ENCODE measurements around the gene WNT5A.

DNA sequence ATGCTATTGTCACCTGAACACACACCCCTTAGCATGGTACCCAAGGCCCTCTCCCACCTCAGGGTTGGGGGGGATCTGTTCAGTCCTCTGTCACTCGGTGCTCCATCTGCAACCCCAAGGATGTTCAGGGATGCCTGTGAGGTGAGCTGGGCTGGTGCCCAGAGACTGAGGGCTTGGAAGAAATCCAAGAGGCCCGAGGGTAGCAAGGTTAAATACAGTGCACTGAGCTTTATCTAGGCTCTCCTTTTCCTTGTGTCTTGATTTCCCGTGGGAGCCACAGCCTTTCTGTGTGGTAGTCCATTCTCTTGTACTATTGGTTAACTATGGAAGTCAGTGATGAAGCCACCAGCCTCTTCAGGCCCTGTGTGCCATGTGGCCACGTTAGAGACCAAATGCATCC, 18.7 kb upstream of the WNT5A start:
- TF ChIP-seq POLR2A (IDR thresholded peaks at IDR 0.05; ENCODE audit: low read depth) (no peak), EP300 (IDR thresholded peaks at IDR 0.05) (no peak)
- TF ChIP-seq, protein P1, sequence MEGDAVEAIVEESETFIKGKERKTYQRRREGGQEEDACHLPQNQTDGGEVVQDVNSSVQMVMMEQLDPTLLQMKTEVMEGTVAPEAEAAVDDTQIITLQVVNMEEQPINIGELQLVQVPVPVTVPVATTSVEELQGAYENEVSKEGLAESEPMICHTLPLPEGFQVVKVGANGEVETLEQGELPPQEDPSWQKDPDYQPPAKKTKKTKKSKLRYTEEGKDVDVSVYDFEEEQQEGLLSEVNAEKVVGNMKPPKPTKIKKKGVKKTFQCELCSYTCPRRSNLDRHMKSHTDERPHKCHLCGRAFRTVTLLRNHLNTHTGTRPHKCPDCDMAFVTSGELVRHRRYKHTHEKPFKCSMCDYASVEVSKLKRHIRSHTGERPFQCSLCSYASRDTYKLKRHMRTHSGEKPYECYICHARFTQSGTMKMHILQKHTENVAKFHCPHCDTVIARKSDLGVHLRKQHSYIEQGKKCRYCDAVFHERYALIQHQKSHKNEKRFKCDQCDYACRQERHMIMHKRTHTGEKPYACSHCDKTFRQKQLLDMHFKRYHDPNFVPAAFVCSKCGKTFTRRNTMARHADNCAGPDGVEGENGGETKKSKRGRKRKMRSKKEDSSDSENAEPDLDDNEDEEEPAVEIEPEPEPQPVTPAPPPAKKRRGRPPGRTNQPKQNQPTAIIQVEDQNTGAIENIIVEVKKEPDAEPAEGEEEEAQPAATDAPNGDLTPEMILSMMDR (IDR thresholded peaks at IDR 0.05), result no peak

Measured in esophagus muscularis mucosa (tissue), 4 donors.